ENCODE results near the gene AP4M1.

Gene AP4M1

DNA sequence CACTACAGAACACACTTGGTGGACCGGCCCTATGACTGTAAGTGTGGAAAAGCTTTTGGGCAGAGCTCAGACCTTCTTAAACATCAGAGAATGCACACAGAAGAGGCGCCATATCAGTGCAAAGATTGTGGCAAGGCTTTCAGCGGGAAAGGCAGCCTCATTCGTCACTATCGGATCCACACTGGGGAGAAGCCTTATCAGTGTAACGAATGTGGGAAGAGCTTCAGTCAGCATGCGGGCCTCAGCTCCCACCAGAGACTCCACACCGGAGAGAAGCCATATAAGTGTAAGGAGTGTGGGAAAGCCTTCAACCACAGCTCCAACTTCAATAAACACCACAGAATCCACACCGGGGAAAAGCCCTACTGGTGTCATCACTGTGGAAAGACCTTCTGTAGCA is 37.3 kb upstream of the AP4M1 start:
- no peak overlapping the region for H3K4me3 ChIP-seq (ENCODE audit: low read length)
- no peak for DNase-seq (ENCODE audit: low read depth)
- TF ChIP-seq, protein P1, sequence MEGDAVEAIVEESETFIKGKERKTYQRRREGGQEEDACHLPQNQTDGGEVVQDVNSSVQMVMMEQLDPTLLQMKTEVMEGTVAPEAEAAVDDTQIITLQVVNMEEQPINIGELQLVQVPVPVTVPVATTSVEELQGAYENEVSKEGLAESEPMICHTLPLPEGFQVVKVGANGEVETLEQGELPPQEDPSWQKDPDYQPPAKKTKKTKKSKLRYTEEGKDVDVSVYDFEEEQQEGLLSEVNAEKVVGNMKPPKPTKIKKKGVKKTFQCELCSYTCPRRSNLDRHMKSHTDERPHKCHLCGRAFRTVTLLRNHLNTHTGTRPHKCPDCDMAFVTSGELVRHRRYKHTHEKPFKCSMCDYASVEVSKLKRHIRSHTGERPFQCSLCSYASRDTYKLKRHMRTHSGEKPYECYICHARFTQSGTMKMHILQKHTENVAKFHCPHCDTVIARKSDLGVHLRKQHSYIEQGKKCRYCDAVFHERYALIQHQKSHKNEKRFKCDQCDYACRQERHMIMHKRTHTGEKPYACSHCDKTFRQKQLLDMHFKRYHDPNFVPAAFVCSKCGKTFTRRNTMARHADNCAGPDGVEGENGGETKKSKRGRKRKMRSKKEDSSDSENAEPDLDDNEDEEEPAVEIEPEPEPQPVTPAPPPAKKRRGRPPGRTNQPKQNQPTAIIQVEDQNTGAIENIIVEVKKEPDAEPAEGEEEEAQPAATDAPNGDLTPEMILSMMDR (IDR thresholded peaks at IDR 0.05; ENCODE audit: insufficient read depth, low read depth, low read length, missing control alignments), result no peak

DNA sequence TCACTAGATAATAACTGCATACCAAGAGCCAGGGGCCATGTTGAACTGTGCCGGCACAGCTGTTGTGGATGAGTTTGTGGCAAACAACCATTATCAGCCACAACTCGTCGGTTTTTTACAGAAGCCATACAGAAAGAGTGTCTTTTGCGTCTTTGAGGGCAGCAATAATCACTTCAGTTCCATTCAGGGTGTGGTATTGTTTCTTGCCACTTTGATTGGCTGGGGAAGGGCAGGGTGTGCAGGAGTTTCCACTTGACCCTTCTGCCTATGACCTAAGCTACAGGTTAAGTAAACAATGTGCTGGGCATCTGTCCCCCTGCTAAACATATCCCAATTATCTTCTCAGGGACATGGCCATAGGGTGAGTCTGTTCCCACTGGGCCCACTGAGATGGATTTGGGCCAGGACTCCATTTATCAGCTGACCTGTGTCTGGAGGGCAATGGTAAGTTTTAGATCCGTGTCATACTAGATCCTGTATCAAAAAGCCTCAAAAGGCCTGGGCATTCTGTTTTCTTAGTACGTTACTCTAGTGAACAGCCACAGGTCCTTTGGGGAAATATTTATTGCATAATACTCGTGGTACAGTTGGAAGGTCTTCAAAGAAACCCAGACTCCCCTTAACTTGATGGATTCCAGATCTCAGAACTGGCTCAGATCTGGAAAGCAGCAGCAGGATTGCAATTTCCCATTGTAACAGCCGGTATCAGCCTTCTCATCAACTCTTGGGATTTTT is 35.8 kb upstream of the AP4M1 start:
- TF ChIP-seq, protein P1 (IDR thresholded peaks at IDR 0.05; ENCODE audit: insufficient read depth, low read depth, low read length, missing control alignments), result no peak
- no peak overlapping the region for H3K4me3 ChIP-seq (ENCODE audit: low read length)
- no peak for DNase-seq (ENCODE audit: low read depth)

DNA sequence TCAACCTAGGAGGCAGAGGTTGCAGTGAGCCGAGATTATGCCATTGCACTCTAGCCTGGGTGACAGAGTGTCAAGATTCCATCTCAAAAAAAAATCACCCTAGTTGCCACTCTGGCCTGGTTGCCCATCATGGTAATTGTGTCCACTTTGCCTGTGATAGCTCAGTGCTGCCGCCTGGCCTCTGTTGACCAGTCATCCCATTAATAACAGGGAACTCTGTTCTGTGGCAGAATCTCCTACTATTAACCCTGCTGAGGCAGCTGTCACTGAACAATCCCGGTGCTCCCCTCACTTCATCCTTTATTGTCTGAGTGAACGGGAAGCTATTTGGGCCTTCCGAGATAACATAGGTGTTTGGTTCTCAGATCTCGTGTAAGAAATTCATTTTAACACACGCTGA is 34.5 kb upstream of the AP4M1 start:
- TF ChIP-seq, protein P1 (IDR thresholded peaks at IDR 0.05; ENCODE audit: insufficient read depth, low read depth, low read length, missing control alignments), result no peak
- DNase-seq (ENCODE audit: low read depth), result no peak

DNA sequence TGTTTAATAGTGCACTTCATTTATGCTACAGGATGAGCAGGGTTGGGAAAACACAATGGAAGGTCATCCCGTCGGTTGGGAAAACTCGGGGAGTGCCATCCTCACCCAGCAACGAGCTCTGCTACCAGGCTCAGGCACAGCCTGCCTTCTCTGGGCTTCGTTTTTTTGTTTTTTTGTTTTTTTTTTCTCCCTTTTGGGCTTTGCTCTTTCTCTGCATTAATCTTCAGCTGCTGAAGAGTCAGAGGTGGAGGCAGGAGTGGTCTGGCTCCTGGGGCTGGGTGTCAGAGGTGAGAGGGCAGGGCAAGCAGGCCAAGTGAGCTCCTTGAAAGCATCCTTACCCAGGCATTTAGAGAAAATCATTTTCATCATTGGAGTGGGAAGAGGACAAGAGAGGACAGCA is 31.5 kb upstream of the AP4M1 start:
- TF ChIP-seq, protein P1 (IDR thresholded peaks at IDR 0.05; ENCODE audit: insufficient read depth, low read depth, low read length, missing control alignments), result no peak
- H3K4me3 ChIP-seq (ENCODE audit: low read length), result no peak overlapping the region
- no peak for DNase-seq (ENCODE audit: low read depth)

More for the DNA sequence above, 34.5 kb upstream of the AP4M1 start:
- no peak overlapping the region for H3K4me3 ChIP-seq (ENCODE audit: low read length)

DNA sequence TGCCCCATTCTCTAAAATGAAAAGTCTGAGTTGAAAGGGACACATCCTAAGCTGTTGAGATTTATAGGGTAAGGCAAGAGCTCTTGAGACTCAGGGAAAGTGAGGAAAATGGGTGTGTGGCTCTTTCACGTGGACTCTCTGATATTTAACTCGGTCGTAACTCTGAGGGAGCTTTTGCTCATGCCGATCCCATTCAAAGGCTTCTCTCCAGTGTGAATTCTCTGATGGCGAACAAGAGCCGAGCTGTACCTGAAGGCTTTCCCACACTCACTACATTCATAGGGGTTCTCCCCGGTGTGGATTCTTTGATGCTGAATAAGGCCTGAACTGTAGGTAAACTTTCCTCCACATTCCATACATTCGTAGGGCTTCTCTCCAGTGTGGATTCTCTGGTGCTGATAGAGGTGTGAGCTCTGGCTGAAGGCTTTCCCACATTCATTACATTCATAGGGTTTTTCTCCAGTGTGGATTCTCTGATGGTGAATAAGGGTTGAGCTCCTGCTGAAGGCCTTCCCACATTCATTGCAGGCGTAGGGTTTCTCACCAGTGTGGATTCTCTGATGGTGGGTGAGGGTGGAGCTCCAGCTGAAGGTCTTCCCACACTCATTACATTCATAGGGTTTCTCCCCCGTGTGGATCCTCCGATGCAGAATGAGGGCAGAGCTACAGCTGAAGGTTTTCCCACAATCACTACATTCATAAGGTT is 30.3 kb upstream of the AP4M1 start:
- TF ChIP-seq, protein P1 (IDR thresholded peaks at IDR 0.05; ENCODE audit: insufficient read depth, low read depth, low read length, missing control alignments), result no peak
- DNase-seq (ENCODE audit: low read depth), result no peak
- no peak overlapping the region for H3K4me3 ChIP-seq (ENCODE audit: low read length)

DNA sequence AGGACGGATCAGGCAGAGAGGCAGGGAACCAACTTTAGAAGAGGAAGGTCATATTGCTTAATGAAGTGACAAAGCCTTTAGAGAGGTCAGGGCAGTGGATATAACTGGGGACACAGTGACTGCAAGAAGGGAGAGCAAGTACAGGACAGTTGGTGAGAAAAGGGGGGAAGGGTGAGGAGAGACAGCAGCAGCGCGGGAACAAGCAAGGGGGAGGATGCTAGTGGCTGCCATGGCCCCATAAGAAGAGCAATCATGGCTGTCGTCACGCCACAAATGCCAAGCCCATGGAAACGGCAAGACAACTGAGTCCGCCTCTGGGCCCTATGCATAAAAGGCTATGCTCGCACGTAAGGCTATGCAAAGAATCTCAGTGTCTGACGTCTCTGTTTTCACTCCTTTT is 29.0 kb upstream of the AP4M1 start:
- no peak for DNase-seq (ENCODE audit: low read depth)
- no peak overlapping the region for H3K4me3 ChIP-seq (ENCODE audit: low read length)
- TF ChIP-seq, protein P1 (IDR thresholded peaks at IDR 0.05; ENCODE audit: insufficient read depth, low read depth, low read length, missing control alignments), result no peak
